ENCODE results near the gene EHMT2.

GRCh38 chr6:31899882-31900722, 2.6 kb upstream of the EHMT2 start:
- no peak for TF ChIP-seq HNRNPH1 (optimal IDR thresholded peaks at IDR 0.05; ENCODE audit: low read depth, low read length)
- TF ChIP-seq GTF2F1 (IDR thresholded peaks at IDR 0.05; ENCODE audit: low read length), result no peak
- TF ChIP-seq CBX2 (IDR thresholded peaks at IDR 0.05; ENCODE audit: low read depth, low read length), result no peak
- no peak for TF ChIP-seq CBX2 (CRISPR knock-in tag; IDR thresholded peaks at IDR 0.05; ENCODE audit: low read depth)
- TF ChIP-seq ATF7-NPFF (CRISPR knock-in tag; IDR thresholded peaks at IDR 0.05; ENCODE audit: low read depth), result no peak
- no peak for TF ChIP-seq U2AF1 (optimal IDR thresholded peaks at IDR 0.05; ENCODE audit: low read depth, low read length)
- no peak for TF ChIP-seq ZNF891 (CRISPR knock-in tag; IDR thresholded peaks at IDR 0.05)
- no peak for TF ChIP-seq KLF6 (CRISPR knock-in tag; IDR thresholded peaks at IDR 0.05)
- no peak for TF ChIP-seq BCL3 (CRISPR knock-in tag; IDR thresholded peaks at IDR 0.05)
- no peak for TF ChIP-seq ZNF639 (CRISPR knock-in tag; conservative IDR thresholded peaks at IDR 0.05)
- no peak for TF ChIP-seq TP53 (CRISPR knock-in tag; conservative IDR thresholded peaks at IDR 0.05)
- TF ChIP-seq UBTF (CRISPR knock-in tag; IDR thresholded peaks at IDR 0.05), result no peak
- no peak for TF ChIP-seq KDM1A (CRISPR knock-in tag; IDR thresholded peaks at IDR 0.05)
- TF ChIP-seq ELF4 (CRISPR knock-in tag; IDR thresholded peaks at IDR 0.05; ENCODE audit: borderline replicate concordance), result no peak

All from HepG2 (cell line).